Caki2 (cell line): ENCODE data around the gene GRIK3. TPM values are rescaled to one million over a fixed set of nuclear protein-coding genes. Genes with fewer than 3 reads are reported as not detected.

Experiments
- DNase-seq: peaks from one replicate; pipeline ENCODE4 v3.0.0-alpha.2; 2015; ENCODE audit warnings: low read depth
- in situ Hi-C: cut with HindIII; loops from 2 replicates; pipeline ENCODE4 v1.10.0; 2016; ENCODE audit warnings: low sequenced_read_pairs, low pct_unique_long_range_greater_than_20kb, mixed read lengths
- total RNA-seq: library from RNA; depleted of rRNA; stranded (reverse); fragments of >200 nt; shearing (Covaris generic); gene quantifications from 2 replicates; pipeline ENCODE4 v1.2.3, GENCODE V29; 2014; ENCODE audit warnings: low replicate concordance

Gene GRIK3
- total RNA-seq, 1 experiment from 2014 or later, result not detected

GRCh38 chr1:36755303-36756230 lies 278.7 kb downstream of the GRIK3 start:
- in situ Hi-C loops, result no loop called here
- DNase-seq, result no peak

GRCh38 chr1:36754366-36754765 lies 279.9 kb downstream of the GRIK3 start:
- no peak for DNase-seq
- in situ Hi-C loops, result no loop called here

GRCh38 chr1:36753451-36753850 lies 280.9 kb downstream of the GRIK3 start:
- DNase-seq, result no peak
- in situ Hi-C loops, result no loop called here

- no peak for DNase-seq
These were observed 281.4 kb downstream of the GRIK3 start for GRCh38 chr1:36752891-36753361.

GRCh38 chr1:36752431-36752830 lies 281.9 kb downstream of the GRIK3 start:
- in situ Hi-C loops, result no loop called here
- DNase-seq, result no peak

More at GRCh38 chr1:36752891-36753361, 281.4 kb downstream of the GRIK3 start:
- in situ Hi-C loops, result no loop called here

GRCh38 chr1:36751525-36751924 lies 282.8 kb downstream of the GRIK3 start:
- in situ Hi-C loops, result no loop called here
- DNase-seq, result no peak

- DNase-seq, result no peak
- in situ Hi-C loops, result no loop called here
These were observed 285.8 kb downstream of the GRIK3 start for GRCh38 chr1:36748466-36748865.
